CD1c-positive myeloid dendritic cell (primary cell): Measurements from ENCODE around the gene CNNM3.
"Not testable (repeated sequence)": the region's sequence is repeated elsewhere in the genome, so short reads cannot be mapped to it uniquely, and the experiment has no call there.

Experiments used
- DNase-seq: peaks from one replicate; pipeline ENCODE4 v3.0.0-alpha.2; 2016; ENCODE audit errors: extremely low spot score

Gene CNNM3

GRCh38 chr2:96816127-96816835, at the start of gene CNNM3:
Gene CNNM3 (plus strand): TSS chr2:96816268. CDS start chr2:96816278, 10 bp downstream.
- DNase-seq = peak; percentile 97

- no peak for DNase-seq
Measured at GRCh38 chr2:96767135-96767871, 48.8 kb upstream of the CNNM3 start.

- DNase-seq = no peak
Measured at GRCh38 chr2:96768083-96768561, 47.9 kb upstream of the CNNM3 start.

DNA sequence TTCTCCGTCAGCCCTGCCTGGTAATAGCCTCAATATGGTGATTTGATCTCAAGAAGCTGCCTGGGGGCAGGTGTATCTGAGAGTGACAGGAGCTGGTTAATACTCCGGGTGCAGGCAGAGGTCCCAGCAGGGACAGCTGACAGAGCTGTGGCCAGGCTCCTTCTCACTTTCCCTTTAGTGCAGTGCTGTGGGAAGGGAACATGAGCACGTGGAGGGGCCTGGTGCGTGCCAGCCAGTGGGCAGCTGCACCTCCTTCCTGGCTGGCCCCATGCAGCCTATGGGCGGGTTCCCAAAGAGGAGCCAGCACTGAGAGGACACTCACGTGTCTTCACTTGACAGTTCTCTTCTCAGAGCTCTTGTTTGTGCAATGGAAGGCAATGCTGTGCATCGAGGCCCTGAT, 46.3 kb upstream of the CNNM3 start:
- peak; percentile 69 for DNase-seq

- DNase-seq = no peak
Measured at GRCh38 chr2:96770442-96771202, 45.4 kb upstream of the CNNM3 start.

GRCh38 chr2:96771796-96772618, 44.1 kb upstream of the CNNM3 start:
- no peak for DNase-seq

DNA sequence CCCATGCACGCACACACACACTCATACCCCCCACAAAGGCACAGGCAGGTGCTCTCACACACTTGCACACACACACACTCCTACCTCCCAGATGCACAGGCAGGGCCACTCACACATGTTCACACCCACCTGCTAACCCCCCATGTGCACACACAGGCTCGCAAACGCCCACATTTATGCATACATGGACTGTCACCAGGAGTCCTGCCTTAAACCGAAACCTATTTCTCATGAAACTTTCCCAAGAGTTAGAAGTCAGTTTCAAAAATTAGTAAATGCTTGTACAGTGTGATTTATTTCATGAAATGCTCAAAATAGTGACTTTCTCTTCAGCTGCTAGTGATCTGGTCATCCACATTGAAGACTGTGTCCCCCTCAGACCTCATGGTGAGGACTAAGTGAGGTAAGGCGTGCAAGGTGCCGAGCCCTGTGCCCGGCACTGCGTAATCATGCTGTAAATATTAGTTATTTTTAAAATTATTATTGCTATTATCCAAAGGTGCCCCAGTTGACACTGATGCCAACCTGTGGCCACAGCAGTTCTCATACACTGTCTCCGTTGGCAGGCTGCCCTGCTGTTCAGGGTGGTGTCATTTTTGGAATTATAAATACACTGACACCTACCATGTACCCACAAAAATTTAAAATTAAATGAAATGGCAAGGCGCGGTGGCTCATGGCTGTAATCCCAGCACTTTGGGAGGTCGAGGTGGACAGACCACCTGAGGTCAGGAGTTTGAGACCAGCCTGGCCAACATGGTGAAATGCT, 43.0 kb upstream of the CNNM3 start:
- no peak for DNase-seq

GRCh38 chr2:96773922-96774321, 42.1 kb upstream of the CNNM3 start:
- peak; percentile 26 for DNase-seq

GRCh38 chr2:96775160-96775559, 40.9 kb upstream of the CNNM3 start:
- no peak for DNase-seq

DNA sequence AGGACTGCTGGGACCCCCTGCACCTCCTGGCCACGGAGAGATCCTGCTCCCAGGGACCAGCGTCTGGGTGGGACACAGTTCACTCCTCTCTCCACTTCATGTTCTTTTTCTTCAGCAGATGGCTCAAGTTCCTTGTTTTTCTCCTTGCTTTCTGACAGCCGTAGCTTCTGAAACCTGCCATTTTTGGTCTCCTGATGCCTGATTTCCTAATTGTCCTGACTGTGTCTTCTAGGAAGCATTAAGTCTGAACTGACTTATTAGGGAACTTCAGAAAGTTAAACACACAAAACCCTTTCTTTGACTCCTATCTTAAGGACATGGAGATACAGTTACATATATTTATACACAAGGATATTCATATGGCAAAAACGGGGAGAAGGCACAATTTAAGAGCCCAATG, 32.7 kb upstream of the CNNM3 start:
- DNase-seq = peak; percentile 41

DNA sequence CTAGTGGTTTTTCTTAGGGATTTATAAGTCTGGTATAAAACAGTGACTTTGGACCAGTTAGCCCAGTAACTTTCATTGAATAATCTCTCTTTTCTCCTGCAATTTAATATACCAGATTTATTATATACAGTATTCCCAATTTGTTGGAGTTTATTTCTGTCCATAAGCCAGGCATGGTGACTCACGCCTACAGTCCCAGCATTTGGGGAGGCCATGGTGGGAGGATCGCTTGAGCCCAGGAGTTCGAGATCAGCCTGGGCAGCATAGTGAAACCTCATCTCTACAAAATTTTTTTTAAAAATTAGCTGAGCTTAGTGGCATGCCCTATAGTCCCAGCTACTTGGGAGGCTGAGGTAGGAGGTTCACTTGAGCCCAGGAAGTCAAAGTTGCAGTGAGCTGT, 28.7 kb upstream of the CNNM3 start:
- DNase-seq = no peak

- DNase-seq = no peak
Measured at GRCh38 chr2:96788442-96789244, 27.4 kb upstream of the CNNM3 start.

DNA sequence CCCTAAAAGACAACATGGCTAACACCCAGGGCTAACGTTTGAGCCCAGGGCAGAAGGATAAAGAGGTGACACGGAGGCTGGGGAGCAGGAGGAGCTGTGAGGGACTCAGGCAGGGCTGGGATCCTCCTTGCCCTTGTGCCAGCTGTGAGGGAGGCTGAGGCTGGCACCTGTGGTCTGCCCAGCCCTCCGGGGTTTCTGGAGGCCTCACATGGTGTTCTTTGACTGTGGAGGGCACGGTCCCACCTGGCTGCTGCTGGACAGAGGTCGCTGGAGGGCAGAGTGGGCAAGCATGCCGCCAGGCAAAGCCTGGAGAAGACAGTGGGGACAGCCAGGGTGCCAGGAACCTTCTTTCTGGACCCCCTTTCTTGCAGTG, 26.8 kb upstream of the CNNM3 start:
- DNase-seq = no peak

DNA sequence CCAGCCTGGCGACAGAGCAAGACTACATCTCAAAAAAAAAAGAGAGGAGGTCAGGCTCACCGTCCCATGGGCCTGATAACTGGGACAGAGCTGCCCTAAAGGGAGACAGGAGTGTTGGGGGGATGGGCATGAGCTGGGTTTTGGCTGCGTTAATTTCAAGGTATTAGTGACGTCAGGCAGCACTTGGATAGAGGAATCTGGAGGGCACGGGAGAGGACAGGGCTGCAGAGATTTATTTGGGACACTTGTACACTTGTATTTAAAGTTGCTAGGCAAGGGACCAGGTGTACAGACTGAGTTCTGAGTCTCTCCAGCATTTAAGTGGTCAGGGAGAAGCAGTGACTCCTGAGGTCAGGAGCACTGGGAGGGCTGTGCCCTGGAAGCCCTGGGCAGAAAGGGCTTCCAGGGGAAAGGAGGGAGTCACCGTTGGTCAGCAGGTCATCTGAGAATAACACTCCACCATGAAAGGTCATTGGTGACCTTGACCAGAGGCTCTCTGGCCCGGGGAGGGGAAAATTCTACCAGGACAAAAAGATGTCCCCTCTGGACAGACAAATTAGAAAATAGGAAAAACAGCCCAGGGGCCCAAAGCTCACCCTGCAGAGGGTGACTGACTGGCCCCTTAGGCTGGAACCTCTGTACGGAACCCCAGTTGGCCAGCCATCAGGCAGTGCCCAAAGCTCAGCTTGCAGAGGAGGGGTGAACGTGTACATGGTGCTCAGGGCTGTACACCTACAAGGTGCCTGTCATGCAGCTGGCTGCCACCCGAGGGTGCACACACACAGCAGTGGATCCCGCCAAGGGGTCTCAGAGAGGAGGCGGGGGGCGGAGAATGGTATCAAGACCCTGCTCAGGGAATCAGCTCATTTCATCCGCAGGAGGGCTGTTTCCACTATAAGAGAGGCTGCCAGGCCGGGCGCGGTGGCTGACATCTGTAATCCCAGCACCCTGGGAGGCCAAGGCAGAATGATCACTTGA, 23.0 kb upstream of the CNNM3 start:
- no peak for DNase-seq

DNA sequence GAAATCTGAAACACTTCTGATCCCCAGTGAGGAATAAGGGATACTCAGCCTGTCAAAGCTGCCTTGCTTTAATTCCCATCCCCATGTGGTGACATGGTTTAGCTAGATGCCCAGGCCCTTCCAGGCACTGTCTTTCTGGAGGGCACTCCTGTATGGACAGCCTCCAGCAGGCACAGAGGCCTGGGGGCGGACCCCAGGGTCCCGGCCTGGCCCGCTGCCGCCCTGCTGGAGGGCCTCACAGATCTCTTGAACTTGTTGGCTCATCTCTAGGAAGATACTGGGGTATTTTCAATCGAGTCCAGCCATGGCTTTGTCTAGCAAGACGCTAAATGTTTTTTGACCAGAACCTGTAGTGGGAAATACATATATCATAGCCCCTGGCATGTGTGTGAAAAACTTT, 21.0 kb upstream of the CNNM3 start:
- no peak for DNase-seq

- DNase-seq = not testable (repeated sequence)
Measured at GRCh38 chr2:96796497-96796896, 19.6 kb upstream of the CNNM3 start.

DNA sequence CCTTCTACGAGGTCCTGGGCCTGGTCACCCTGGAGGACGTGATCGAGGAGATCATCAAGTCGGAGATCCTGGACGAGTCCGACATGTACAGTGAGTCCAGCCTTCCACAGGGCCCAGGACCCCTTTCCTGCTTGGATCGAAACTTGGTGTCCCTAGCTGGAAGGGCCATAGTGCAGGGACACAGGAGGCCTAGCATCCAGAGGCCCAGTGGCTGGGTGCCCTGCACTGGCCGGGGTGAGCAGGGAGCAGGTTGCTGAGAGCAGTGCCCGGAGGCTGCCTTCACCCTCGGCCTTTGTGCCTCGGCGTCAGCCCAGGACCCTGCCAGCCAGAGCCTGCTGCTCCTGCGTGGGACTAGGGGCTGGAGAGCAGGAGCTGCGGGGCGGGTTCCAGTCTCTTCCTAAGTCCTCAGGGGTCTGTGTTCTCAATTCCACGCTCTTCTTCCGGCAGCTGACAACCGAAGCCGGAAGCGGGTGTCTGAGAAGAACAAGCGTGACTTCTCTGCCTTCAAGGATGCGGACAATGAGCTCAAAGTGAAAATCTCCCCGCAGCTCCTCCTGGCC, 18.9 kb upstream of the CNNM3 start:
- no peak for DNase-seq
